T47D (cell line): ENCODE results near the gene TTLL10.

Source experiments
- DNase-seq, 2 experiments: peaks; one replicate each; pipeline versions ENCODE4 v3.0.0 to v3.0.0-alpha.2; 2011 to 2012; ENCODE audit warnings: low read depth in 1 of 2, low spot score in 1 of 2
- JUND ChIP-seq: IDR thresholded peaks from 2 replicates; pipeline ENCODE4 v1.6.1; 2012; ENCODE audit warnings: low read depth
- in situ Hi-C: cut with HindIII; loops from 2 replicates; pipeline ENCODE4 v1.10.0; 2016; ENCODE audit warnings: low sequenced_read_pairs, low pct_unique_long_range_greater_than_20kb

The TTLL10 gene

GRCh38 chr1:1225913-1226312 lies 52.2 kb downstream of the TTLL10 start:
- TF ChIP-seq JUND, result no peak

GRCh38 chr1:1226566-1227362 lies 53.1 kb downstream of the TTLL10 start:
- DNase-seq, result no peak
- TF ChIP-seq JUND, result no peak

More at GRCh38 chr1:1225913-1226312, 52.2 kb downstream of the TTLL10 start:
- in situ Hi-C loops, result no loop called here
- DNase-seq, result no peak

GRCh38 chr1:1227386-1227785 lies 53.7 kb downstream of the TTLL10 start:
- no peak for DNase-seq
- in situ Hi-C loops, result no loop called here
- no peak for TF ChIP-seq JUND

More at GRCh38 chr1:1226566-1227362, 53.1 kb downstream of the TTLL10 start:
- in situ Hi-C loops, result no loop called here

- DNase-seq, result no peak
- TF ChIP-seq JUND, result no peak
- in situ Hi-C loops, result no loop called here
Observed at GRCh38 chr1:1228187-1228586, 54.5 kb downstream of the TTLL10 start.

- TF ChIP-seq JUND, result no peak
- in situ Hi-C loops, result no loop called here
- no peak for DNase-seq
Observed at GRCh38 chr1:1228596-1229321, 55.1 kb downstream of the TTLL10 start.

GRCh38 chr1:1229770-1230169 lies 56.1 kb downstream of the TTLL10 start:
- no peak for TF ChIP-seq JUND
- DNase-seq, result no peak
- in situ Hi-C loops, result no loop called here

GRCh38 chr1:1230656-1231399 lies 57.1 kb downstream of the TTLL10 start:
- in situ Hi-C loops, result no loop called here
- no peak for TF ChIP-seq JUND
- DNase-seq, result peak; percentile 77 to 80

GRCh38 chr1:1231400-1232207 lies 57.9 kb downstream of the TTLL10 start, which contains the start of gene SDF4:
Gene SDF4, minus strand, starts transcription at chr1:1232001. Its CDS starts 3,229 bp downstream, at chr1:1228772.
- peak; percentile 95 to 98 for DNase-seq
- in situ Hi-C loops, result no loop called here
- no peak for TF ChIP-seq JUND

- DNase-seq, result no peak
- in situ Hi-C loops, result no loop called here
- no peak for TF ChIP-seq JUND
Observed at GRCh38 chr1:1232208-1232795, 58.6 kb downstream of the TTLL10 start, which contains the start of gene B3GALT6. Gene B3GALT6, plus strand, starts transcription at chr1:1232237. Its CDS starts 42 bp downstream, at chr1:1232279.

- TF ChIP-seq JUND, result no peak
- no peak for DNase-seq
- in situ Hi-C loops, result no loop called here
Observed at GRCh38 chr1:1232796-1233566, 59.3 kb downstream of the TTLL10 start.

- no peak for DNase-seq
- in situ Hi-C loops, result no loop called here
- no peak for TF ChIP-seq JUND
Observed at GRCh38 chr1:1233567-1233892, 59.9 kb downstream of the TTLL10 start.
